Upper lobe of left lung (tissue), 4 donors: ENCODE results near the gene SMAD6.

ENCODE experiments used
- CTCF ChIP-seq, 6 experiments: fragments of 450-650 bp in 4 of 6; fragments of 200-600 bp in 2 of 6; sonication (generic) in 2 of 6; IDR thresholded peaks; one replicate each; pipeline ENCODE4 v1.5.1; 2016 to 2019; ENCODE audit warnings: antibody characterized with exemption in 6 of 6
- POLR2A ChIP-seq, 4 donors: fragments of 450-650 bp; IDR thresholded peaks; one replicate each; pipeline ENCODE4 v1.5.1; 2016 to 2017; ENCODE audit warnings: antibody characterized with exemption in 4 of 4, mild to moderate bottlenecking in 2 of 4
- POLR2AphosphoS5 ChIP-seq, 2 donors: sonication (generic); formaldehyde crosslinking; IDR thresholded peaks; one replicate each; pipeline ENCODE4 v1.5.1; 2017; ENCODE audit warnings: antibody characterized with exemption in 2 of 2

DNA sequence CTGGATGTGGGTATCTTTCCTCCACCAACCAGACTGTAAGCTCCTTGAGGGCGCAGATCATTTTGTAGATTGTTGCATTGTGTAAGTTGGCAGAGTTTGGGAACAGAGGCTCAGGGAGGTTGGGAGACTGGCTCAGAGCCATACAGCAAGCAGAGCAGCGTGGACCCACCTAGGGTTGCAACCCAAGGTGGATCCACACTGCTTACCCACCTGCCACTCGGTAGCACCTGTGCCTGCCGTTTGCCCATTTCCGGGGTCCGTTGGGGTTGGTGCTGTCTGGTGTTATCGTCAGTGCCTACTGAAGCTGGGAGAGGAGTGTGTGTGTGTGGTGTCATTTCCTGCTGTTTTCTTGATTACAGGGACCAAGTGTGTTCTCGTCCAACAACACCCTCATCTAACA lies 19.0 kb downstream of the SMAD6 start:
- TF ChIP-seq POLR2A (IDR thresholded peaks at IDR 0.05): no peak
- TF ChIP-seq CTCF (IDR thresholded peaks at IDR 0.05): no peak
- no peak for TF ChIP-seq POLR2AphosphoS5 (IDR thresholded peaks at IDR 0.05)
